DND-41 (cell line): ENCODE results near the gene ZFYVE28.

ENCODE experiments used
- ATAC-seq: fragments of 200-7000 bp; cut with Tn5 transposase; 3 replicates; pipeline ENCODE4 v1.9.1; 2021; ENCODE audit warnings: low read depth; ENCODE audit not compliant: insufficient read depth
- DNase-seq: peaks from one replicate; pipeline ENCODE4 v3.0.0-alpha.2; 2020
- H2AFZ ChIP-seq: 2 replicates; pipeline ENCODE4 v1.6.0; 2012; ENCODE audit warnings: low read depth, low read length
- H3K27ac ChIP-seq: 2 replicates; pipeline ENCODE4 v1.5.1; 2012; ENCODE audit warnings: low read length, inconsistent platforms
- H3K27me3 ChIP-seq: fragments of 200-600 bp; sonication (generic); 2 replicates; pipeline ENCODE4 v1.6.0; 2012; ENCODE audit warnings: low read length, mild to moderate bottlenecking, inconsistent platforms; ENCODE audit not compliant: insufficient read depth, poor library complexity
- H3K36me3 ChIP-seq: 2 replicates; pipeline ENCODE4 v1.5.1; 2012; ENCODE audit warnings: low read length, inconsistent platforms; ENCODE audit not compliant: insufficient read depth
- H3K4me1 ChIP-seq: 2 replicates; pipeline ENCODE4 v1.5.1; 2012; ENCODE audit warnings: mild to moderate bottlenecking, low read length; ENCODE audit not compliant: insufficient read depth
- H3K4me2 ChIP-seq: 2 replicates; pipeline ENCODE4 v1.6.0; 2012; ENCODE audit warnings: mild to moderate bottlenecking, moderate library complexity, low read length, inconsistent platforms; ENCODE audit not compliant: insufficient read depth
- H3K4me3 ChIP-seq, 2 experiments: fragments of 200-600 bp in 1 of 2; shearing (Covaris generic) in 1 of 2; 2 replicates each; pipeline ENCODE4 v1.5.1; 2012 to 2016; ENCODE audit warnings: inconsistent platforms in 2 of 2, low read length in 2 of 2, mild to moderate bottlenecking in 2 of 2, low read depth in 1 of 2, moderate library complexity in 1 of 2
- H3K79me2 ChIP-seq: 2 replicates; pipeline ENCODE4 v1.6.0; 2012; ENCODE audit warnings: low read length, inconsistent platforms; ENCODE audit not compliant: insufficient read depth
- H3K9ac ChIP-seq: 2 replicates; pipeline ENCODE4 v1.6.0; 2012; ENCODE audit warnings: low read depth, mild to moderate bottlenecking, inconsistent platforms, low read length, moderate library complexity
- H3K9me3 ChIP-seq: 2 replicates; pipeline ENCODE4 v1.5.1; 2012; ENCODE audit warnings: low read length, moderate library complexity, mild to moderate bottlenecking, inconsistent platforms; ENCODE audit not compliant: insufficient read depth, severe bottlenecking
- H4K20me1 ChIP-seq: 2 replicates; pipeline ENCODE4 v1.6.0; 2012; ENCODE audit warnings: low read length; ENCODE audit not compliant: insufficient read depth
- CTCF ChIP-seq: IDR thresholded peaks from 2 replicates; pipeline ENCODE4 v1.5.1; 2012; ENCODE audit warnings: borderline replicate concordance, low read length, moderate library complexity, mild to moderate bottlenecking; ENCODE audit not compliant: poor library complexity, severe bottlenecking; ENCODE audit errors: extremely low read depth
- EZH2 ChIP-seq: IDR thresholded peaks from 3 replicates; pipeline ENCODE4 v1.6.1; 2012; ENCODE audit warnings: borderline replicate concordance, low read depth, mild to moderate bottlenecking, moderate library complexity, low read length, inconsistent platforms; ENCODE audit not compliant: severe bottlenecking

Gene ZFYVE28

DNA sequence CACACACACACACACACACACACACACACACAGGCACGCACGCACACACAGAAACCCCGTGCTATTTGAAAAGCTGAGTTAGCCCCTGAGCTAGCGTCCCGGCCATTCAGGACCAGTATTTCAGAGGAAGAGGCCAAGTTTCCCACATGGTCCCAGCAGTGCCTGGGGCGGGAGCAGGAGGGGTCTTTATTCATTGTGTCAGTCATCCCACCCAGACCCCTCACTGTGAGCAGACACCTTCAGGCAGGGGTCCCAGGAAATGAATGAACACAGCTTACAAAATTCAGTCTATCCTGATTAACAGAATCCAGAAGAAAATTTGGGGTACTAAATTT, 58.1 kb downstream of the ZFYVE28 start:
- no peak overlapping the region for H3K4me3 ChIP-seq
- H3K27ac ChIP-seq = no peak overlapping the region
- no peaks in the 10 kb centered on the region for H3K79me2 ChIP-seq
- no peaks in the 10 kb centered on the region for H3K9me3 ChIP-seq
- no peaks in the 10 kb centered on the region for H3K36me3 ChIP-seq
- no peaks in the 10 kb centered on the region for H3K27me3 ChIP-seq
- no peak overlapping the region for H3K9ac ChIP-seq
- TF ChIP-seq CTCF (no peak), EZH2 (no peak)
- no peaks in the 10 kb centered on the region for H3K4me1 ChIP-seq
- H3K4me2 ChIP-seq = no peak overlapping the region
- peaks cover 6% of the 10 kb centered on the region for H4K20me1 ChIP-seq
- H2AFZ ChIP-seq = no peak overlapping the region
- ATAC-seq (no peak), DNase-seq (no peak)

GRCh38 chr4:2359591-2360395, 58.7 kb downstream of the ZFYVE28 start:
- ATAC-seq = no peak
- Histone ChIP-seq H4K20me1 (peaks cover 6% of the 10 kb centered on the region), H3K4me2 (no peak overlapping the region)

GRCh38 chr4:2357821-2358745, 60.4 kb downstream of the ZFYVE28 start:
- Histone ChIP-seq H3K79me2 (no peaks in the 10 kb centered on the region), H3K36me3 (no peaks in the 10 kb centered on the region), H3K27ac (no peak overlapping the region), H4K20me1 (peaks cover 6% of the 10 kb centered on the region), H3K9ac (no peak overlapping the region), H3K4me3 (no peak overlapping the region), H3K9me3 (no peaks in the 10 kb centered on the region), H3K4me2 (no peak overlapping the region), H3K27me3 (no peaks in the 10 kb centered on the region), H2AFZ (no peak overlapping the region), H3K4me1 (no peaks in the 10 kb centered on the region)
- ATAC-seq (no peak), DNase-seq (no peak)
- TF ChIP-seq EZH2 = no peak
- TF ChIP-seq CTCF = no peak

More at GRCh38 chr4:2359591-2360395, 58.7 kb downstream of the ZFYVE28 start:
- Histone ChIP-seq H2AFZ (no peak overlapping the region), H3K4me1 (no peaks in the 10 kb centered on the region), H3K36me3 (no peaks in the 10 kb centered on the region), H3K27ac (no peak overlapping the region), H3K4me3 (no peak overlapping the region), H3K27me3 (no peaks in the 10 kb centered on the region), H3K9me3 (no peaks in the 10 kb centered on the region), H3K79me2 (no peaks in the 10 kb centered on the region), H3K9ac (no peak overlapping the region)
- DNase-seq = no peak
- TF ChIP-seq CTCF (no peak), EZH2 (no peak)
